Panc1 (cell line): ENCODE data around the gene NFIC.
"Not testable (repeated sequence)": the region's sequence is repeated elsewhere in the genome, so short reads cannot be mapped to it uniquely, and the experiment has no call there.

Experiments used
- CTCF ChIP-seq: fragments of 450-650 bp; IDR thresholded peaks from 2 replicates; pipeline ENCODE4 v1.5.1; 2017; ENCODE audit warnings: mild to moderate bottlenecking
- POLR2AphosphoS5 ChIP-seq: IDR thresholded peaks from 2 replicates; pipeline ENCODE4 v1.6.1; 2012; ENCODE audit warnings: mild to moderate bottlenecking, low read depth, low read length, moderate library complexity
- REST ChIP-seq, 2 experiments: IDR thresholded peaks; 2 replicates each; pipeline ENCODE4 v1.6.1; 2011 to 2012; ENCODE audit warnings: low read depth in 2 of 2, control low read depth in 1 of 2, low read length in 1 of 2, mild to moderate bottlenecking in 1 of 2, moderate library complexity in 1 of 2; ENCODE audit not compliant: insufficient read depth in 1 of 2
- SIN3A ChIP-seq: IDR thresholded peaks from 2 replicates; pipeline ENCODE4 v1.6.1; 2012; ENCODE audit warnings: low read depth, mild to moderate bottlenecking, low read length, moderate library complexity, borderline replicate concordance; ENCODE audit not compliant: insufficient read depth
- TCF7L2 ChIP-seq: IDR thresholded peaks from 2 replicates; pipeline ENCODE4 v1.6.1; 2011; ENCODE audit warnings: mild to moderate bottlenecking, low read depth, low read length, inconsistent platforms

- not testable (repeated sequence) for TF ChIP-seq CTCF; TCF7L2; POLR2AphosphoS5; SIN3A; REST (IDR thresholded peaks at IDR 0.05; ENCODE audit: insufficient read depth in 1 of 2, low read depth in 2 of 2, low read length in 1 of 2)
Measured at GRCh38 chr19:3421656-3422055, 55.3 kb downstream of the NFIC start.
